Measurements from ENCODE around the gene ASTN2.

- no peak for TF ChIP-seq EZH2 (IDR thresholded peaks at IDR 0.05; ENCODE audit: borderline replicate concordance, low read length)
- TF ChIP-seq, protein P1, sequence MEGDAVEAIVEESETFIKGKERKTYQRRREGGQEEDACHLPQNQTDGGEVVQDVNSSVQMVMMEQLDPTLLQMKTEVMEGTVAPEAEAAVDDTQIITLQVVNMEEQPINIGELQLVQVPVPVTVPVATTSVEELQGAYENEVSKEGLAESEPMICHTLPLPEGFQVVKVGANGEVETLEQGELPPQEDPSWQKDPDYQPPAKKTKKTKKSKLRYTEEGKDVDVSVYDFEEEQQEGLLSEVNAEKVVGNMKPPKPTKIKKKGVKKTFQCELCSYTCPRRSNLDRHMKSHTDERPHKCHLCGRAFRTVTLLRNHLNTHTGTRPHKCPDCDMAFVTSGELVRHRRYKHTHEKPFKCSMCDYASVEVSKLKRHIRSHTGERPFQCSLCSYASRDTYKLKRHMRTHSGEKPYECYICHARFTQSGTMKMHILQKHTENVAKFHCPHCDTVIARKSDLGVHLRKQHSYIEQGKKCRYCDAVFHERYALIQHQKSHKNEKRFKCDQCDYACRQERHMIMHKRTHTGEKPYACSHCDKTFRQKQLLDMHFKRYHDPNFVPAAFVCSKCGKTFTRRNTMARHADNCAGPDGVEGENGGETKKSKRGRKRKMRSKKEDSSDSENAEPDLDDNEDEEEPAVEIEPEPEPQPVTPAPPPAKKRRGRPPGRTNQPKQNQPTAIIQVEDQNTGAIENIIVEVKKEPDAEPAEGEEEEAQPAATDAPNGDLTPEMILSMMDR (IDR thresholded peaks at IDR 0.05; ENCODE audit: low read length) = no peak
Observed at GRCh38 chr9:116943970-116944369, 470.9 kb downstream of the ASTN2 start.

All from OCI-LY1 (cell line).